HEK293 (cell line): Measurements from ENCODE around the gene NRSN2.

Experiments used
- GLIS1 ChIP-seq: fragments of 450-650 bp; formaldehyde crosslinking; IDR thresholded peaks from 2 replicates; pipeline ENCODE4 v1.5.1; 2016; ENCODE audit warnings: missing biosample characterization, missing genetic modification characterization
- KLF1 ChIP-seq: fragments of 450-650 bp; formaldehyde crosslinking; IDR thresholded peaks from 2 replicates; pipeline ENCODE4 v1.5.1; 2016; ENCODE audit warnings: missing biosample characterization, missing genetic modification characterization
- MEIS1 ChIP-seq: sonication (generic); formaldehyde crosslinking; IDR thresholded peaks from 2 replicates; pipeline ENCODE4 v1.8.1; 2022; ENCODE audit warnings: missing genetic modification reagents, mild to moderate bottlenecking, borderline replicate concordance
- OVOL3 ChIP-seq: fragments of 450-650 bp; formaldehyde crosslinking; IDR thresholded peaks from 2 replicates; pipeline ENCODE4 v1.5.1; 2016; ENCODE audit warnings: missing biosample characterization, missing genetic modification characterization
- SALL2 ChIP-seq: fragments of 450-650 bp; formaldehyde crosslinking; IDR thresholded peaks from 2 replicates; pipeline ENCODE4 v1.5.0; 2017; ENCODE audit warnings: missing biosample characterization, mild to moderate bottlenecking, missing genetic modification characterization, borderline replicate concordance
- SP2 ChIP-seq: fragments of 450-650 bp; formaldehyde crosslinking; IDR thresholded peaks from 2 replicates; pipeline ENCODE4 v1.5.1; 2016; ENCODE audit warnings: missing biosample characterization, missing genetic modification characterization
- SP7 ChIP-seq: fragments of 450-650 bp; formaldehyde crosslinking; IDR thresholded peaks from 2 replicates; pipeline ENCODE4 v1.5.1; 2016; ENCODE audit warnings: missing biosample characterization, missing genetic modification characterization
- ZBTB1 ChIP-seq: fragments of 450-650 bp; formaldehyde crosslinking; IDR thresholded peaks from 2 replicates; pipeline ENCODE4 v1.5.1; 2016; ENCODE audit warnings: missing biosample characterization, missing genetic modification characterization
- ZBTB20 ChIP-seq: fragments of 450-650 bp; formaldehyde crosslinking; IDR thresholded peaks from 2 replicates; pipeline ENCODE4 v1.5.1; 2016; ENCODE audit warnings: missing biosample characterization, missing genetic modification characterization
- ZFP69B ChIP-seq: fragments of 450-650 bp; formaldehyde crosslinking; IDR thresholded peaks from 2 replicates; pipeline ENCODE4 v1.5.1; 2016; ENCODE audit warnings: missing biosample characterization, missing genetic modification characterization
- ZNF366 ChIP-seq: fragments of 450-650 bp; formaldehyde crosslinking; conservative IDR thresholded peaks from 2 replicates; pipeline ENCODE4 v1.5.1; 2016; ENCODE audit warnings: missing biosample characterization, missing genetic modification characterization
- ZNF426 ChIP-seq: fragments of 450-650 bp; formaldehyde crosslinking; IDR thresholded peaks from 2 replicates; pipeline ENCODE4 v1.5.1; 2017; ENCODE audit warnings: missing biosample characterization, missing genetic modification characterization, mild to moderate bottlenecking, inconsistent platforms, moderate library complexity
- ZNF561 ChIP-seq: fragments of 450-650 bp; IDR thresholded peaks from 2 replicates; pipeline ENCODE4 v1.5.1; 2018; ENCODE audit warnings: missing biosample characterization, missing genetic modification characterization, borderline replicate concordance
- ZNF623 ChIP-seq: fragments of 450-650 bp; formaldehyde crosslinking; IDR thresholded peaks from 2 replicates; pipeline ENCODE4 v1.5.1; 2016; ENCODE audit warnings: missing biosample characterization, missing genetic modification characterization
- ZNF629 ChIP-seq: fragments of 450-650 bp; formaldehyde crosslinking; IDR thresholded peaks from 2 replicates; pipeline ENCODE4 v1.5.1; 2017; ENCODE audit warnings: missing biosample characterization, missing genetic modification characterization
- ZNF76 ChIP-seq: fragments of 450-650 bp; formaldehyde crosslinking; IDR thresholded peaks from 2 replicates; pipeline ENCODE4; 2016; ENCODE audit warnings: low read depth, missing biosample characterization, missing genetic modification characterization, borderline replicate concordance
- ZNF777 ChIP-seq: fragments of 450-650 bp; formaldehyde crosslinking; IDR thresholded peaks from 2 replicates; pipeline ENCODE4 v1.5.1; 2017; ENCODE audit warnings: missing biosample characterization, missing genetic modification characterization, borderline replicate concordance
- ZNF792 ChIP-seq: fragments of 450-650 bp; formaldehyde crosslinking; IDR thresholded peaks from 2 replicates; pipeline ENCODE4 v1.5.1; 2016; ENCODE audit warnings: missing biosample characterization, missing genetic modification characterization
- ZNF843 ChIP-seq: fragments of 450-650 bp; formaldehyde crosslinking; IDR thresholded peaks from 2 replicates; pipeline ENCODE4 v1.5.1; 2016; ENCODE audit warnings: missing biosample characterization, missing genetic modification characterization
- ZSCAN16 ChIP-seq: fragments of 450-650 bp; formaldehyde crosslinking; IDR thresholded peaks from 2 replicates; pipeline ENCODE4 v1.5.1; 2016; ENCODE audit warnings: missing biosample characterization, missing genetic modification characterization
- ZSCAN30 ChIP-seq: fragments of 450-650 bp; IDR thresholded peaks from 2 replicates; pipeline ENCODE4 v1.5.1; 2018; ENCODE audit warnings: missing biosample characterization, mild to moderate bottlenecking, missing genetic modification characterization, moderate library complexity
- ZXDB ChIP-seq: fragments of 450-650 bp; formaldehyde crosslinking; IDR thresholded peaks from 2 replicates; pipeline ENCODE4 v1.5.1; 2016; ENCODE audit warnings: missing biosample characterization, missing genetic modification characterization
- TF ChIP-seq, protein P1 (sequence below): fragments of 450-650 bp; formaldehyde crosslinking; IDR thresholded peaks from 2 replicates; pipeline ENCODE4 v1.5.1; 2016; ENCODE audit warnings: missing biosample characterization, missing genetic modification characterization
- TF ChIP-seq, protein P2 (sequence below): fragments of 450-650 bp; formaldehyde crosslinking; IDR thresholded peaks from 2 replicates; pipeline ENCODE4 v1.5.1; 2016; ENCODE audit warnings: missing biosample characterization, missing genetic modification characterization
- TF ChIP-seq, protein P3 (sequence below): fragments of 450-650 bp; formaldehyde crosslinking; IDR thresholded peaks from 2 replicates; pipeline ENCODE4 v1.5.1; 2017; ENCODE audit warnings: missing biosample characterization, missing genetic modification characterization
- TF ChIP-seq, protein P4 (sequence below): fragments of 450-650 bp; formaldehyde crosslinking; optimal IDR thresholded peaks from 2 replicates; pipeline ENCODE3; 2016; ENCODE audit warnings: missing biosample characterization, mild to moderate bottlenecking, missing genetic modification characterization
- TF ChIP-seq, protein P5 (sequence below): fragments of 450-650 bp; formaldehyde crosslinking; IDR thresholded peaks from 2 replicates; pipeline ENCODE4 v1.5.1; 2016; ENCODE audit warnings: missing biosample characterization, missing genetic modification characterization
- TF ChIP-seq, protein P6 (sequence below): fragments of 450-650 bp; formaldehyde crosslinking; IDR thresholded peaks from 2 replicates; pipeline ENCODE4 v1.5.1; 2016; ENCODE audit warnings: missing biosample characterization, missing genetic modification characterization

Gene NRSN2

DNA sequence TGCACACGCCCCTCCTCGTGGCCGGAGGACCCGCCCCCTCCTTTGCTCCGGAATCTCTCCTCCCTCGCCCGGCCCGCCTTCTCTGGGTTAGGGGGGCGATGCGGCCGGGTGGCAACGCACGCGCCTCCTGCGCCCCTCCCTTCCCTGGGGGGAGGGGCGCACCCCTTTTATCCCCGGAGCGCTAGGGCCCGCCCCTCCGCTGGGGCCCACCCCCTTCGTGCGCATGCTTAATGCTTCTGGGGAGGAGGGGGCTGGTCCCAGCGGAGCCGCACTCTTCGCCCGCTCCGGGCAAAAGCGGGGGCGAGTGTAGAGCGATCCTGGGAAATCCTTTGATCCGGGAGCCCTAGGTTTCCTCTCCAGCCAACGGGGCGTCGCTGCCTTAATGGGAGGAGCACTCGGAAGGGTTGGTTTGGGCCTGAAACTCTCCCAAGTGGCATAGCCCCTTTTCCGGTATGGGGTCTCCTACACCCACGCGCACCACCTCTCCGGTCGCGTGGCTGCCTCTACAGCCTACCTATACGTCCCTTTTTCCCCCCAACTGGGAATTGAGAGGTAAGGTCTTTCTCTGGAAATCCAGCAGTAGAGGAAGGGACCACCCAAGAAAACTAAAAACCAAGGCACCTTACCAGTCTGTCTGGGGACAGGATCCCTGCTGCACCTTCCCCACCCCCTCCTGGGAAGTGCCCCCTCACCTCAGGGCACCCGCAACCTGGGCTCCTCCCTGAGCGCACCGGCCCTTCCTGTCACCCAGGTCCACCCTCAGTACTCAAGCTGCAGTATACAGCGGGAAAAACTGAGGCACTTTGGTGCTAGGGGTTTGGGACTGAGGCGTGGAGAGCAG, 19.5 kb upstream of the NRSN2 start (continued):
- no peak for TF ChIP-seq ZNF792 (tag by site-specific recombination)
- no peak for TF ChIP-seq ZBTB1 (tag by site-specific recombination)
- TF ChIP-seq SALL2: no peak
- peak; percentile 84 for TF ChIP-seq ZXDB (tag by site-specific recombination)
- TF ChIP-seq GLIS1 (tag by site-specific recombination): peak; percentile 84
- peak; percentile 65; the same call in 1 of the 2 replicates for TF ChIP-seq ZNF76 (tag by site-specific recombination)
- TF ChIP-seq, protein P1, sequence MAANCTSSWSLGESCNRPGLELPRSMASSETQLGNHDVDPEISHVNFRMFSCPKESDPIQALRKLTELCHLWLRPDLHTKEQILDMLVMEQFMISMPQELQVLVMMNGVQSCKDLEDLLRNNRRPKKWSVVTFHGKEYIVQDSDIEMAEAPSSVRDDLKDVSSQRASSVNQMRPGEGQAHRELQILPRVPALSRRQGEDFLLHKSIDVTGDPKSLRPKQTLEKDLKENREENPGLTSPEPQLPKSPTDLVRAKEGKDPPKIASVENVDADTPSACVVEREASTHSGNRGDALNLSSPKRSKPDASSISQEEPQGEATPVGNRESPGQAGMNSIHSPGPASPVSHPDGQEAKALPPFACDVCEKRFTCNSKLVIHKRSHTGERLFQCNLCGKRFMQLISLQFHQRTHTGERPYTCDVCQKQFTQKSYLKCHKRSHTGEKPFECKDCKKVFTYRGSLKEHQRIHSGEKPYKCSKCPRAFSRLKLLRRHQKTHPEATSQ (tag by site-specific recombination): no peak
- TF ChIP-seq, protein P2, sequence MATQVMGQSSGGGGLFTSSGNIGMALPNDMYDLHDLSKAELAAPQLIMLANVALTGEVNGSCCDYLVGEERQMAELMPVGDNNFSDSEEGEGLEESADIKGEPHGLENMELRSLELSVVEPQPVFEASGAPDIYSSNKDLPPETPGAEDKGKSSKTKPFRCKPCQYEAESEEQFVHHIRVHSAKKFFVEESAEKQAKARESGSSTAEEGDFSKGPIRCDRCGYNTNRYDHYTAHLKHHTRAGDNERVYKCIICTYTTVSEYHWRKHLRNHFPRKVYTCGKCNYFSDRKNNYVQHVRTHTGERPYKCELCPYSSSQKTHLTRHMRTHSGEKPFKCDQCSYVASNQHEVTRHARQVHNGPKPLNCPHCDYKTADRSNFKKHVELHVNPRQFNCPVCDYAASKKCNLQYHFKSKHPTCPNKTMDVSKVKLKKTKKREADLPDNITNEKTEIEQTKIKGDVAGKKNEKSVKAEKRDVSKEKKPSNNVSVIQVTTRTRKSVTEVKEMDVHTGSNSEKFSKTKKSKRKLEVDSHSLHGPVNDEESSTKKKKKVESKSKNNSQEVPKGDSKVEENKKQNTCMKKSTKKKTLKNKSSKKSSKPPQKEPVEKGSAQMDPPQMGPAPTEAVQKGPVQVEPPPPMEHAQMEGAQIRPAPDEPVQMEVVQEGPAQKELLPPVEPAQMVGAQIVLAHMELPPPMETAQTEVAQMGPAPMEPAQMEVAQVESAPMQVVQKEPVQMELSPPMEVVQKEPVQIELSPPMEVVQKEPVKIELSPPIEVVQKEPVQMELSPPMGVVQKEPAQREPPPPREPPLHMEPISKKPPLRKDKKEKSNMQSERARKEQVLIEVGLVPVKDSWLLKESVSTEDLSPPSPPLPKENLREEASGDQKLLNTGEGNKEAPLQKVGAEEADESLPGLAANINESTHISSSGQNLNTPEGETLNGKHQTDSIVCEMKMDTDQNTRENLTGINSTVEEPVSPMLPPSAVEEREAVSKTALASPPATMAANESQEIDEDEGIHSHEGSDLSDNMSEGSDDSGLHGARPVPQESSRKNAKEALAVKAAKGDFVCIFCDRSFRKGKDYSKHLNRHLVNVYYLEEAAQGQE (tag by site-specific recombination): no peak
- TF ChIP-seq ZNF777 (tag by site-specific recombination): no peak
- no peak for TF ChIP-seq MEIS1 (CRISPR knock-in tag)
- TF ChIP-seq ZSCAN30 (tag by site-specific recombination): no peak
- TF ChIP-seq KLF1 (tag by site-specific recombination): peak; percentile 99
- TF ChIP-seq ZNF366: peak; percentile 22
- peak; percentile 70 for TF ChIP-seq ZNF629
- TF ChIP-seq, protein P3, sequence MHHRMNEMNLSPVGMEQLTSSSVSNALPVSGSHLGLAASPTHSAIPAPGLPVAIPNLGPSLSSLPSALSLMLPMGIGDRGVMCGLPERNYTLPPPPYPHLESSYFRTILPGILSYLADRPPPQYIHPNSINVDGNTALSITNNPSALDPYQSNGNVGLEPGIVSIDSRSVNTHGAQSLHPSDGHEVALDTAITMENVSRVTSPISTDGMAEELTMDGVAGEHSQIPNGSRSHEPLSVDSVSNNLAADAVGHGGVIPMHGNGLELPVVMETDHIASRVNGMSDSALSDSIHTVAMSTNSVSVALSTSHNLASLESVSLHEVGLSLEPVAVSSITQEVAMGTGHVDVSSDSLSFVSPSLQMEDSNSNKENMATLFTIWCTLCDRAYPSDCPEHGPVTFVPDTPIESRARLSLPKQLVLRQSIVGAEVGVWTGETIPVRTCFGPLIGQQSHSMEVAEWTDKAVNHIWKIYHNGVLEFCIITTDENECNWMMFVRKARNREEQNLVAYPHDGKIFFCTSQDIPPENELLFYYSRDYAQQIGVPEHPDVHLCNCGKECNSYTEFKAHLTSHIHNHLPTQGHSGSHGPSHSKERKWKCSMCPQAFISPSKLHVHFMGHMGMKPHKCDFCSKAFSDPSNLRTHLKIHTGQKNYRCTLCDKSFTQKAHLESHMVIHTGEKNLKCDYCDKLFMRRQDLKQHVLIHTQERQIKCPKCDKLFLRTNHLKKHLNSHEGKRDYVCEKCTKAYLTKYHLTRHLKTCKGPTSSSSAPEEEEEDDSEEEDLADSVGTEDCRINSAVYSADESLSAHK: peak; percentile 70; the same call in 1 of the 2 replicates
- TF ChIP-seq OVOL3 (tag by site-specific recombination): no peak
- TF ChIP-seq, protein P4, sequence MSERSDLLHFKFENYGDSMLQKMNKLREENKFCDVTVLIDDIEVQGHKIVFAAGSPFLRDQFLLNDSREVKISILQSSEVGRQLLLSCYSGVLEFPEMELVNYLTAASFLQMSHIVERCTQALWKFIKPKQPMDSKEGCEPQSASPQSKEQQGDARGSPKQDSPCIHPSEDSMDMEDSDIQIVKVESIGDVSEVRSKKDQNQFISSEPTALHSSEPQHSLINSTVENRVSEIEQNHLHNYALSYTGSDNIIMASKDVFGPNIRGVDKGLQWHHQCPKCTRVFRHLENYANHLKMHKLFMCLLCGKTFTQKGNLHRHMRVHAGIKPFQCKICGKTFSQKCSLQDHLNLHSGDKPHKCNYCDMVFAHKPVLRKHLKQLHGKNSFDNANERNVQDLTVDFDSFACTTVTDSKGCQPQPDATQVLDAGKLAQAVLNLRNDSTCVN: peak; percentile 76
- no peak for TF ChIP-seq ZNF426 (tag by site-specific recombination)
- no peak for TF ChIP-seq ZNF623 (tag by site-specific recombination)
- TF ChIP-seq, protein P5, sequence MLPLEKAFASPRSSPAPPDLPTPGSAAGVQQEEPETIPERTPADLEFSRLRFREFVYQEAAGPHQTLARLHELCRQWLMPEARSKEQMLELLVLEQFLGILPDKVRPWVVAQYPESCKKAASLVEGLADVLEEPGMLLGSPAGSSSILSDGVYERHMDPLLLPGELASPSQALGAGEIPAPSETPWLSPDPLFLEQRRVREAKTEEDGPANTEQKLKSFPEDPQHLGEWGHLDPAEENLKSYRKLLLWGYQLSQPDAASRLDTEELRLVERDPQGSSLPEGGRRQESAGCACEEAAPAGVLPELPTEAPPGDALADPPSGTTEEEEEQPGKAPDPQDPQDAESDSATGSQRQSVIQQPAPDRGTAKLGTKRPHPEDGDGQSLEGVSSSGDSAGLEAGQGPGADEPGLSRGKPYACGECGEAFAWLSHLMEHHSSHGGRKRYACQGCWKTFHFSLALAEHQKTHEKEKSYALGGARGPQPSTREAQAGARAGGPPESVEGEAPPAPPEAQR (tag by site-specific recombination): 0 out of 2 replicates have a peak, but pooled peaks have one; percentile 21
- TF ChIP-seq ZFP69B (tag by site-specific recombination): peak; percentile 99
- TF ChIP-seq ZBTB20 (tag by site-specific recombination): peak; percentile 52; the same call in 1 of the 2 replicates
- peak; percentile 89 for TF ChIP-seq SP7 (tag by site-specific recombination)
- no peak for TF ChIP-seq ZSCAN16
- TF ChIP-seq SP2 (tag by site-specific recombination): peak; percentile 92
- peak; percentile 88 for TF ChIP-seq ZNF561 (tag by site-specific recombination)
- TF ChIP-seq ZNF843 (tag by site-specific recombination): peak; percentile 24; the same call in 1 of the 2 replicates
- TF ChIP-seq, protein P6, sequence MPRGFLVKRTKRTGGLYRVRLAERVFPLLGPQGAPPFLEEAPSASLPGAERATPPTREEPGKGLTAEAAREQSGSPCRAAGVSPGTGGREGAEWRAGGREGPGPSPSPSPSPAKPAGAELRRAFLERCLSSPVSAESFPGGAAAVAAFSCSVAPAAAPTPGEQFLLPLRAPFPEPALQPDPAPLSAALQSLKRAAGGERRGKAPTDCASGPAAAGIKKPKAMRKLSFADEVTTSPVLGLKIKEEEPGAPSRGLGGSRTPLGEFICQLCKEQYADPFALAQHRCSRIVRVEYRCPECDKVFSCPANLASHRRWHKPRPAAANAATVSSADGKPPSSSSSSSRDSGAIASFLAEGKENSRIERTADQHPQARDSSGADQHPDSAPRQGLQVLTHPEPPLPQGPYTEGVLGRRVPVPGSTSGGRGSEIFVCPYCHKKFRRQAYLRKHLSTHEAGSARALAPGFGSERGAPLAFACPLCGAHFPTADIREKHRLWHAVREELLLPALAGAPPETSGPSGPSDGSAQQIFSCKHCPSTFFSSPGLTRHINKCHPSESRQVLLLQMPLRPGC (tag by site-specific recombination): peak; percentile 59
